HepG2 (cell line): Measurements from ENCODE around the gene MUC13. TPM values are rescaled to one million over a fixed set of nuclear protein-coding genes. Genes with fewer than 3 reads are reported as not detected.

ENCODE experiments used
- ATAC-seq: fragments of 200-7000 bp; cut with Tn5 transposase; 3 replicates; pipeline ENCODE4 v1.9.1; 2020; ENCODE audit warnings: mild to moderate bottlenecking, moderate library complexity
- BruUV-seq: library from RNA; stranded (reverse); fragments of 400-500 nt; replicated peaks from 2 replicates; lab custom pipeline; 2021; lab: Mats Ljungman, UMichigan
- CTCF ChIA-PET: fragments of 300-600 bp; formaldehyde crosslinking; extraction: SDS; loops from one replicate; lab custom pipeline; 2021; ENCODE audit warnings: low total read pairs, inconsistent platforms, low intra/inter-chr PET ratio; lab: Yijun Ruan, JAX
- POLR2A ChIA-PET: fragments of 350-600 bp; sonication (Branson Sonifier 250); formaldehyde crosslinking; loops from one replicate; lab custom pipeline; 2020; ENCODE audit warnings: antibody characterized with exemption, inconsistent platforms; lab: Yijun Ruan, JAX
- DNase-seq: peaks from one replicate; pipeline ENCODE4 v3.0.0-alpha.2; 2015; ENCODE audit warnings: low spot score
- FAIRE-seq: peaks from 3 replicates; lab custom pipeline; 2011; peaks lifted over from hg19 to GRCh38; lab: Jason Lieb, UNC
- H2AFZ ChIP-seq: one replicate; pipeline ENCODE4 v1.6.1; 2011; ENCODE audit warnings: low read length, inconsistent platforms
- H3K27ac ChIP-seq: fragments of 300-600 bp; 3 replicates; pipeline ENCODE4 v1.8.0; 2011; ENCODE audit warnings: mixed run types, mild to moderate bottlenecking, mixed read lengths, low read length, inconsistent platforms; ENCODE audit not compliant: insufficient read depth; ENCODE audit errors: extremely low read length
- H3K27me3 ChIP-seq, 2 experiments: fragments of 200-600 bp in 1 of 2; 2 replicates in 1 of 2; 3 replicates in 1 of 2; pipeline versions ENCODE4 v1.6.0 to v1.8.0; 2011; ENCODE audit warnings: low read length in 2 of 2, mild to moderate bottlenecking in 2 of 2, moderate library complexity in 2 of 2, inconsistent platforms in 1 of 2; ENCODE audit not compliant: insufficient read depth in 2 of 2, control insufficient read depth in 1 of 2
- H3K36me3 ChIP-seq, 2 experiments: fragments of 200-600 bp in 1 of 2; replicated peaks in 1 of 2; 2 replicates in 1 of 2; 3 replicates in 1 of 2; pipeline versions ENCODE4 v1.5.1 to v1.8.0; 2011; ENCODE audit warnings: low read length in 2 of 2, inconsistent platforms in 1 of 2; ENCODE audit not compliant: insufficient read depth in 2 of 2, control insufficient read depth in 1 of 2
- H3K4me1 ChIP-seq: 2 replicates; pipeline ENCODE4 v1.5.1; 2012; ENCODE audit warnings: low read length, inconsistent platforms; ENCODE audit not compliant: insufficient read depth
- H3K4me2 ChIP-seq: 2 replicates; pipeline ENCODE4 v1.6.0; 2011; ENCODE audit warnings: low read depth, low read length, inconsistent platforms
- H3K4me3 ChIP-seq, 3 experiments: fragments of 200-600 bp in 1 of 3; sonication (generic), shearing (Covaris generic) in 1 of 3; replicated peaks in 1 of 3; 2 replicates each; pipeline ENCODE4 v1.5.1; 2011 to 2016; ENCODE audit warnings: low read length in 3 of 3, inconsistent platforms in 2 of 3, low read depth in 2 of 3, mild to moderate bottlenecking in 2 of 3, control low read depth in 1 of 3, mixed read lengths in 1 of 3; ENCODE audit not compliant: insufficient read depth in 1 of 3
- H3K79me2 ChIP-seq: one replicate; pipeline ENCODE4 v1.6.1; 2011; ENCODE audit warnings: low read length, inconsistent platforms; ENCODE audit not compliant: insufficient read depth
- H3K9ac ChIP-seq: 2 replicates; pipeline ENCODE4 v1.6.0; 2011; ENCODE audit warnings: mild to moderate bottlenecking, low read depth, low read length, inconsistent platforms; ENCODE audit not compliant: insufficient read depth
- H3K9me3 ChIP-seq: 2 replicates; pipeline ENCODE4 v1.5.1; 2012; ENCODE audit warnings: mild to moderate bottlenecking, low read length
- H4K20me1 ChIP-seq: 2 replicates; pipeline ENCODE4 v1.6.0; 2011; ENCODE audit warnings: inconsistent platforms, mild to moderate bottlenecking, low read length, moderate library complexity; ENCODE audit not compliant: insufficient read depth
- FOXO1 ChIP-seq: sonication (generic); formaldehyde crosslinking; IDR thresholded peaks from 2 replicates; pipeline ENCODE4 v1.4.0; 2020; ENCODE audit warnings: missing genetic modification reagents
- HCFC1 ChIP-seq: fragments of 150-350 bp; IDR thresholded peaks from 2 replicates; pipeline ENCODE4 v1.6.1; 2014; ENCODE audit warnings: low read depth, low read length
- HNF1B ChIP-seq: sonication (generic); formaldehyde crosslinking; IDR thresholded peaks from 2 replicates; pipeline ENCODE4 v1.5.1; 2020; ENCODE audit warnings: mild to moderate bottlenecking, moderate library complexity, missing genetic modification reagents
- RFXANK ChIP-seq: IDR thresholded peaks from 2 replicates; pipeline ENCODE4 v1.6.1; 2016
- ZNF317 ChIP-seq: sonication (generic); formaldehyde crosslinking; IDR thresholded peaks from 2 replicates; pipeline ENCODE4 v1.5.0; 2020; ENCODE audit warnings: mild to moderate bottlenecking, missing genetic modification reagents
- ZNF460 ChIP-seq: sonication (generic); formaldehyde crosslinking; IDR thresholded peaks from 2 replicates; pipeline ENCODE4 v1.5.1; 2020; ENCODE audit warnings: missing genetic modification reagents, mild to moderate bottlenecking, borderline replicate concordance
- ZNF605 ChIP-seq: sonication (generic); formaldehyde crosslinking; IDR thresholded peaks from 2 replicates; pipeline ENCODE4 v1.8.0; 2022; ENCODE audit warnings: mild to moderate bottlenecking, missing genetic modification reagents
- ZNF652 ChIP-seq: IDR thresholded peaks from 2 replicates; pipeline ENCODE4 v1.6.1; 2016; ENCODE audit warnings: low read depth, borderline replicate concordance
- ZNF816 ChIP-seq: sonication (generic); formaldehyde crosslinking; IDR thresholded peaks from 2 replicates; pipeline ENCODE4 v1.8.0; 2022; ENCODE audit warnings: missing genetic modification reagents, mild to moderate bottlenecking, borderline replicate concordance
- WGBS: methylation state at CpG from one replicate; pipeline ENCODE4 v1.1.6; 2017; ENCODE audit warnings: low lambda C conversion rate; 5-methylcytosine and 5-hydroxymethylcytosine counted together
- in situ Hi-C: cut with HindIII; loops from 2 replicates; pipeline ENCODE4 v1.10.0; 2017; ENCODE audit warnings: low pct_unique_long_range_greater_than_20kb; ENCODE audit not compliant: extremely low pct_ligation_motif_present
- intact Hi-C: fragments of 100-400 bp; cut with micrococcal nuclease; formaldehyde crosslinking; loops from one replicate; pipeline ENCODE4 v1.10.0; 2022; ENCODE audit not compliant: unreplicated experiment
- polyA plus RNA-seq, 8 experiments: library from polyadenylated mRNA; depleted of rRNA in 3 of 8; stranded (reverse) in 7 of 8; unstranded in 1 of 8; fragments of >200 nt; fragmentation: Illumina TruSeq in 4 of 8; extraction: Trizol in 4 of 8; gene quantifications; 2 replicates each; pipeline versions ENCODE4 v1.2.1 to v1.2.3, GENCODE V29; 2011 to 2016; ENCODE audit warnings: low read depth in 4 of 8, missing spikeins in 1 of 8, mixed read lengths in 1 of 8; ENCODE audit not compliant: insufficient read depth in 1 of 8
- total RNA-seq, 5 experiments: library from RNA; depleted of rRNA; stranded (reverse); fragments of >200 nt; fragmentation: Illumina TruSeq; extraction: Trizol; gene quantifications; 2 replicates each; pipeline ENCODE4 v1.2.3, GENCODE V29; 2016; ENCODE audit warnings: low read depth in 1 of 5
- TF ChIP-seq, protein P1 (sequence below): IDR thresholded peaks from 2 replicates; pipeline ENCODE4 v1.6.1; 2012; ENCODE audit warnings: low read length, improper control_type of control experiment

The MUC13 gene
- total and polyA plus RNA-seq, 2 of the 13 experiments (the other 11 are each of a cell fraction or from before 2014, with no cell fraction given), result 0.04 to 1.2 TPM

GRCh38 chr3:124888482-124889441, 45.8 kb downstream of the MUC13 start (continued):
- TF ChIP-seq, protein P1, sequence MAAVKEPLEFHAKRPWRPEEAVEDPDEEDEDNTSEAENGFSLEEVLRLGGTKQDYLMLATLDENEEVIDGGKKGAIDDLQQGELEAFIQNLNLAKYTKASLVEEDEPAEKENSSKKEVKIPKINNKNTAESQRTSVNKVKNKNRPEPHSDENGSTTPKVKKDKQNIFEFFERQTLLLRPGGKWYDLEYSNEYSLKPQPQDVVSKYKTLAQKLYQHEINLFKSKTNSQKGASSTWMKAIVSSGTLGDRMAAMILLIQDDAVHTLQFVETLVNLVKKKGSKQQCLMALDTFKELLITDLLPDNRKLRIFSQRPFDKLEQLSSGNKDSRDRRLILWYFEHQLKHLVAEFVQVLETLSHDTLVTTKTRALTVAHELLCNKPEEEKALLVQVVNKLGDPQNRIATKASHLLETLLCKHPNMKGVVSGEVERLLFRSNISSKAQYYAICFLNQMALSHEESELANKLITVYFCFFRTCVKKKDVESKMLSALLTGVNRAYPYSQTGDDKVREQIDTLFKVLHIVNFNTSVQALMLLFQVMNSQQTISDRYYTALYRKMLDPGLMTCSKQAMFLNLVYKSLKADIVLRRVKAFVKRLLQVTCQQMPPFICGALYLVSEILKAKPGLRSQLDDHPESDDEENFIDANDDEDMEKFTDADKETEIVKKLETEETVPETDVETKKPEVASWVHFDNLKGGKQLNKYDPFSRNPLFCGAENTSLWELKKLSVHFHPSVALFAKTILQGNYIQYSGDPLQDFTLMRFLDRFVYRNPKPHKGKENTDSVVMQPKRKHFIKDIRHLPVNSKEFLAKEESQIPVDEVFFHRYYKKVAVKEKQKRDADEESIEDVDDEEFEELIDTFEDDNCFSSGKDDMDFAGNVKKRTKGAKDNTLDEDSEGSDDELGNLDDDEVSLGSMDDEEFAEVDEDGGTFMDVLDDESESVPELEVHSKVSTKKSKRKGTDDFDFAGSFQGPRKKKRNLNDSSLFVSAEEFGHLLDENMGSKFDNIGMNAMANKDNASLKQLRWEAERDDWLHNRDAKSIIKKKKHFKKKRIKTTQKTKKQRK, result no peak
- no peak for TF ChIP-seq RFXANK (CRISPR knock-in tag)
- no peak for TF ChIP-seq FOXO1 (CRISPR knock-in tag)
- peak; percentile 51; the same call in 1 of the 2 replicates for TF ChIP-seq ZNF652 (CRISPR knock-in tag)
- no peak for TF ChIP-seq ZNF317 (CRISPR knock-in tag)
- TF ChIP-seq, all 625 proteins: peak for 6

DNA sequence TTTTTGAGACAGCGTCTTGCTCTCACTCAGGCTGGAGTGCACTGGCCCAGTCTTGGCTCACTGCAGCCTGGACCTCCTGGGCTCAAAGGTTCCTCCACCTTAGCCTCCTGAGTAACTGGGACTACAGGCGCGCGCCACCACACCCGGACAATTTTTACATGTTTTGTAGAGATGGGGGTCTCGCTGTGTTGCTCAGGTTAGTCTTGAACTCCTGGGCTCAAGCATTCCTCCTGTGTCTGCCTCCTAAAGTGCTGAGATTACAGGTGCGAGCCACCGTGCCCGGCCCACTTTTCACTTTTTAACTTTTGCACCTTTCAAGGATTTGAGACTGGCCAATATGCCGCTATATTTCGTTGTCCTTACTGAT, 46.6 kb downstream of the MUC13 start:
- in situ Hi-C loops, result no loop called here
- Histone ChIP-seq H3K4me1 (peaks cover 56% of the 10 kb centered on the region), H3K36me3 (peaks cover 0 to 1% of the 10 kb centered on the region in 2 experiments; a peak in 1 of 5 replicates), H3K27ac (no peak overlapping the region), H4K20me1 (no peaks in the 10 kb centered on the region), H3K79me2 (peaks cover 31% of the 10 kb centered on the region), H3K9me3 (no peaks in the 10 kb centered on the region), H3K4me2 (peak overlapping the region; percentile 98), H3K9ac (no peak overlapping the region), H2AFZ (no peak overlapping the region), H3K27me3 (no peaks in the 10 kb centered on the region), H3K4me3 (peak overlapping the region; percentile 71 to 85 (median 82); a peak in 4 of 6 replicates)
- peak; percentile 5; the same call in 1 of the 2 replicates for TF ChIP-seq HNF1B (CRISPR knock-in tag)
- peak; percentile 73 for TF ChIP-seq ZNF460 (CRISPR knock-in tag)
- 0 out of 2 replicates have a peak, but pooled peaks have one; percentile 8 for TF ChIP-seq ZNF816 (CRISPR knock-in tag)
- TF ChIP-seq HCFC1, result no peak
- TF ChIP-seq ZNF605 (CRISPR knock-in tag), result 0 out of 2 replicates have a peak, but pooled peaks have one; percentile 1
- ChIA-PET CTCF (no interaction called here), POLR2A (interaction anchor here (0.7 to 2.4 kb wide), 11 partner anchors 8 to 127 kb away, joined by 3 to 18 read pairs (median 11); no protein-coding TSS in a partner anchor)
- no TSS peak for BruUV-seq
- no peak for DNase-seq
- intact Hi-C loops, result loop anchor here (2.0 to 5.0 kb wide), 2 partner anchors 53 to 126 kb away; no protein-coding TSS in a partner anchor
- FAIRE-seq, result no peak
- WGBS, result 94% methylated on average over 11 of the region's 11 CpGs
- no peak for ATAC-seq
